ENCODE results near the gene TRAF1.

Gene TRAF1

GRCh38 chr9:120874226-120875194 lies 52.1 kb downstream of the TRAF1 start:
- Histone ChIP-seq H3K27me3 (ENCODE audit: insufficient read depth, low read length) (peaks cover 7% of the 10 kb centered on the region), H3K79me1 (ENCODE audit: low read length) (peaks cover 2% of the 10 kb centered on the region), H2BK5ac (ENCODE audit: low read depth, low read length, poor library complexity) (no peak overlapping the region), H3K79me2 (ENCODE audit: control insufficient read depth, insufficient read depth, low read length, poor library complexity) (no peaks in the 10 kb centered on the region), H3K4ac (ENCODE audit: low read depth, low read length) (no peak overlapping the region), H3K36me3 (ENCODE audit: control insufficient read depth in 1 of 2, insufficient read depth in 2 of 2, low read length in 2 of 2) (peaks cover 5 to 11% of the 10 kb centered on the region in 2 experiments), H4K12ac (ENCODE audit: low read depth, low read length) (no peak overlapping the region), H2BK12ac (ENCODE audit: low read length) (no peak overlapping the region), H3K9ac (ENCODE audit: low read length) (no peak overlapping the region), H2AK5ac (ENCODE audit: low read length) (no peak overlapping the region), H2AFZ (ENCODE audit: insufficient read depth, low read length, poor library complexity) (no peak overlapping the region), H3K9me3 (ENCODE audit: insufficient read depth, low read depth, low read length) (peaks cover 6% of the 10 kb centered on the region), H3K14ac (ENCODE audit: low read length) (no peak overlapping the region), H3K4me3 (ENCODE audit: low read depth, low read length) (no peak overlapping the region), H3K23ac (ENCODE audit: low read length) (no peak overlapping the region), H2BK120ac (ENCODE audit: insufficient read depth, low read length, poor library complexity) (no peak overlapping the region), H3K4me2 (ENCODE audit: low read length) (no peak overlapping the region), H3K4me1 (ENCODE audit: control insufficient read depth in 1 of 2, insufficient read depth in 2 of 2, low read length in 2 of 2) (peaks cover 3% of the 10 kb centered on the region in 2 experiments), H4K91ac (ENCODE audit: low read depth, low read length) (no peak overlapping the region), H4K8ac (ENCODE audit: low read depth, low read length) (no peak overlapping the region), H3K18ac (ENCODE audit: low read length) (no peak overlapping the region), H3K27ac (ENCODE audit: low read depth, low read length) (no peak overlapping the region)
- WGBS (ENCODE audit: extremely low coverage, insufficient coverage, insufficient read length): no CpG with 5 or more reads among the region's 10 CpGs
- no peak for DNase-seq

GRCh38 chr9:120873512-120873911 lies 53.1 kb downstream of the TRAF1 start:
- Histone ChIP-seq H2BK12ac (ENCODE audit: low read length) (no peak overlapping the region), H3K9me3 (ENCODE audit: insufficient read depth, low read depth, low read length) (peaks cover 7% of the 10 kb centered on the region), H2BK120ac (ENCODE audit: insufficient read depth, low read length, poor library complexity) (no peak overlapping the region), H3K27me3 (ENCODE audit: insufficient read depth, low read length) (peaks cover 7% of the 10 kb centered on the region), H3K4me2 (ENCODE audit: low read length) (no peak overlapping the region), H3K27ac (ENCODE audit: low read depth, low read length) (no peak overlapping the region), H4K8ac (ENCODE audit: low read depth, low read length) (no peak overlapping the region), H3K79me1 (ENCODE audit: low read length) (peaks cover 4% of the 10 kb centered on the region), H3K4ac (ENCODE audit: low read depth, low read length) (no peak overlapping the region), H3K18ac (ENCODE audit: low read length) (no peak overlapping the region), H3K9ac (ENCODE audit: low read length) (no peak overlapping the region), H2AK5ac (ENCODE audit: low read length) (no peak overlapping the region), H3K79me2 (ENCODE audit: control insufficient read depth, insufficient read depth, low read length, poor library complexity) (peaks cover 2% of the 10 kb centered on the region), H3K4me3 (ENCODE audit: low read depth, low read length) (no peak overlapping the region), H4K91ac (ENCODE audit: low read depth, low read length) (no peak overlapping the region), H4K12ac (ENCODE audit: low read depth, low read length) (no peak overlapping the region), H2AFZ (ENCODE audit: insufficient read depth, low read length, poor library complexity) (no peak overlapping the region), H3K36me3 (ENCODE audit: control insufficient read depth in 1 of 2, insufficient read depth in 2 of 2, low read length in 2 of 2) (peaks cover 5 to 11% of the 10 kb centered on the region in 2 experiments), H3K14ac (ENCODE audit: low read length) (no peak overlapping the region), H2BK5ac (ENCODE audit: low read depth, low read length, poor library complexity) (no peak overlapping the region), H3K4me1 (ENCODE audit: control insufficient read depth in 1 of 2, insufficient read depth in 2 of 2, low read length in 2 of 2) (peaks cover 3 to 5% of the 10 kb centered on the region in 2 experiments), H3K23ac (ENCODE audit: low read length) (no peak overlapping the region)
- WGBS (ENCODE audit: extremely low coverage, insufficient coverage, insufficient read length): no CpG with 5 or more reads among the region's 4 CpGs
- no peak for DNase-seq

- Histone ChIP-seq H3K14ac (ENCODE audit: low read length) (no peak overlapping the region), H4K8ac (ENCODE audit: low read depth, low read length) (no peak overlapping the region), H3K4me3 (ENCODE audit: low read depth, low read length) (no peak overlapping the region), H2AK5ac (ENCODE audit: low read length) (no peak overlapping the region), H2BK120ac (ENCODE audit: insufficient read depth, low read length, poor library complexity) (no peak overlapping the region), H2AFZ (ENCODE audit: insufficient read depth, low read length, poor library complexity) (no peak overlapping the region), H3K18ac (ENCODE audit: low read length) (no peak overlapping the region), H3K27ac (ENCODE audit: low read depth, low read length) (no peak overlapping the region), H3K4me2 (ENCODE audit: low read length) (no peak overlapping the region), H3K79me1 (ENCODE audit: low read length) (peaks cover 4% of the 10 kb centered on the region), H3K9ac (ENCODE audit: low read length) (no peak overlapping the region), H3K27me3 (ENCODE audit: insufficient read depth, low read length) (peaks cover 4% of the 10 kb centered on the region), H2BK5ac (ENCODE audit: low read depth, low read length, poor library complexity) (no peak overlapping the region), H4K12ac (ENCODE audit: low read depth, low read length) (no peak overlapping the region), H2BK12ac (ENCODE audit: low read length) (no peak overlapping the region), H4K91ac (ENCODE audit: low read depth, low read length) (no peak overlapping the region), H3K36me3 (ENCODE audit: control insufficient read depth in 1 of 2, insufficient read depth in 2 of 2, low read length in 2 of 2) (peaks cover 5 to 11% of the 10 kb centered on the region in 2 experiments), H3K23ac (ENCODE audit: low read length) (no peak overlapping the region), H3K79me2 (ENCODE audit: control insufficient read depth, insufficient read depth, low read length, poor library complexity) (peaks cover 2% of the 10 kb centered on the region), H3K9me3 (ENCODE audit: insufficient read depth, low read depth, low read length) (peaks cover 9% of the 10 kb centered on the region), H3K4ac (ENCODE audit: low read depth, low read length) (no peak overlapping the region), H3K4me1 (ENCODE audit: control insufficient read depth in 1 of 2, insufficient read depth in 2 of 2, low read length in 2 of 2) (peaks cover 5 to 7% of the 10 kb centered on the region in 2 experiments)
- DNase-seq: no peak
- no CpG with 5 or more reads among the region's 3 CpGs for WGBS (ENCODE audit: extremely low coverage, insufficient coverage, insufficient read length)
Observed at GRCh38 chr9:120872791-120873502, 53.6 kb downstream of the TRAF1 start.

- no CpG with 5 or more reads among the region's 9 CpGs for WGBS (ENCODE audit: extremely low coverage, insufficient coverage, insufficient read length)
- H4K12ac ChIP-seq (ENCODE audit: low read depth, low read length): no peak overlapping the region
- no peak for DNase-seq
- H2AK5ac ChIP-seq (ENCODE audit: low read length): no peak overlapping the region
- H3K9ac ChIP-seq (ENCODE audit: low read length): no peak overlapping the region
- H2BK120ac ChIP-seq (ENCODE audit: insufficient read depth, low read length, poor library complexity): no peak overlapping the region
- no peak overlapping the region for H3K4ac ChIP-seq (ENCODE audit: low read depth, low read length)
- peaks cover 2% of the 10 kb centered on the region for H3K79me1 ChIP-seq (ENCODE audit: low read length)
- H3K18ac ChIP-seq (ENCODE audit: low read length): no peak overlapping the region
- peaks cover 7% of the 10 kb centered on the region for H3K9me3 ChIP-seq (ENCODE audit: insufficient read depth, low read depth, low read length)
- H2BK5ac ChIP-seq (ENCODE audit: low read depth, low read length, poor library complexity): no peak overlapping the region
- no peak overlapping the region for H4K8ac ChIP-seq (ENCODE audit: low read depth, low read length)
- H3K36me3 ChIP-seq (ENCODE audit: control insufficient read depth in 1 of 2, insufficient read depth in 2 of 2, low read length in 2 of 2): peaks cover 5 to 11% of the 10 kb centered on the region in 2 experiments
- no peak overlapping the region for H3K4me3 ChIP-seq (ENCODE audit: low read depth, low read length)
- no peak overlapping the region for H4K91ac ChIP-seq (ENCODE audit: low read depth, low read length)
- no peak overlapping the region for H2BK12ac ChIP-seq (ENCODE audit: low read length)
- H3K4me2 ChIP-seq (ENCODE audit: low read length): no peak overlapping the region
- no peaks in the 10 kb centered on the region for H3K27me3 ChIP-seq (ENCODE audit: insufficient read depth, low read length)
- no peak overlapping the region for H3K27ac ChIP-seq (ENCODE audit: low read depth, low read length)
- no peak overlapping the region for H3K14ac ChIP-seq (ENCODE audit: low read length)
- peaks cover 2 to 4% of the 10 kb centered on the region in 2 experiments for H3K4me1 ChIP-seq (ENCODE audit: control insufficient read depth in 1 of 2, insufficient read depth in 2 of 2, low read length in 2 of 2)
- no peak overlapping the region for H3K23ac ChIP-seq (ENCODE audit: low read length)
- H3K79me2 ChIP-seq (ENCODE audit: control insufficient read depth, insufficient read depth, low read length, poor library complexity): peaks cover 2% of the 10 kb centered on the region
- no peak overlapping the region for H2AFZ ChIP-seq (ENCODE audit: insufficient read depth, low read length, poor library complexity)
Observed at GRCh38 chr9:120870206-120870605, 56.4 kb downstream of the TRAF1 start.
